ENCODE measurements around the gene TMEM145. TPM values are rescaled to one million over a fixed set of nuclear protein-coding genes. Genes with fewer than 3 reads are reported as not detected.
A peak's percentile ranks its signal among the peaks of the same experiment; 100 is the strongest.
"Not testable (repeated sequence)": the region's sequence is repeated elsewhere in the genome, so short reads cannot be mapped to it uniquely, and the experiment has no call there.

The TMEM145 gene
- under 1 TPM in 1 of 4 donors, not detected in 3; 0.69 TPM for total RNA-seq

DNA sequence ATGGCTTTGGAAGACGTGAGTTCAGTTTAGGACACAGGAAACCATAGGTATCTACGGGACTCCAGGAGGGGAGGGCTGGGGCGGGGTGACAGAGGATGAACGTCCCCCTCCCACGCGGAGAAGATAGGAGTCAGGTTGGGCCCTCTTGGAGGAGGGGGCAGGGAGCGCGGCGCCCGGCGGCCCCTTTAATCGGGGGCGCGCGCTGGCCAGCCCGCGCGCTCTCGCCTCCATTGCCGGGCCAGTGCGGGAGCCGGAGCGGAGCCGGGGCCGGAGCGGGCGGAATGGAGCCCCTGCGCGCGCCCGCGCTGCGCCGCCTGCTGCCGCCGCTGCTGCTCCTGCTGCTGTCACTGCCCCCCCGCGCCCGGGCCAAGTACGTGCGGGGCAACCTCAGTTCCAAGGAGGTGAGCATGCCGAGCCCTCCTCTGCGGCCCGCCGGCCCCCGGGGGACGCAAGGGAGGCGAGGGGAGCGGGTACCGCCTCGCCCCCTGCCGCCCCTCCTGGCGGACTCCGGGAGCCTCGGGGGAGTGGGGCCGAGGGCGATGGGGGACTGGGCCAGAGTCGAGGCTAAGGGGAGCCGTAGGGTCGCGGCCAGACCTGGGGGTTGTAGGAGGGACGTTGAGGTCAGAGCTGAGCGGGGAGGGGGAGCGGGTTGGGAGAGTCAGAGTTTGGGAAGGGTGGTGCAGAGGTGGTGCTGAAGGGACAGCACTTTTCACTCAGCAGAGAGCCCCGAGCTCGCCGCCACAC, at the start of gene TMEM145:
Gene TMEM145, plus strand, starts transcription at position 214 of the 744 bp plus-strand sequence. Its CDS starts 68 bp downstream, at position 282.
- Histone ChIP-seq H3K27ac (no peak within 1 kb of the TSS), H3K27me3 (peaks cover 0 to 5% of the 10 kb centered on the region in 2 donors), H3K36me3 (no peaks in the 10 kb centered on the region), H3K4me3 (peak within 1 kb of the TSS; percentile 22 to 30), H3K4me1 (peaks cover 0 to 10% of the 10 kb centered on the region in 2 donors), H3K9me3 (no peaks in the 10 kb centered on the region)
- intact Hi-C loops (cut with DNase I; ENCODE audit: low total_unique reads), result no loop called here
- no peak for DNase-seq
- TF ChIP-seq, protein P1, sequence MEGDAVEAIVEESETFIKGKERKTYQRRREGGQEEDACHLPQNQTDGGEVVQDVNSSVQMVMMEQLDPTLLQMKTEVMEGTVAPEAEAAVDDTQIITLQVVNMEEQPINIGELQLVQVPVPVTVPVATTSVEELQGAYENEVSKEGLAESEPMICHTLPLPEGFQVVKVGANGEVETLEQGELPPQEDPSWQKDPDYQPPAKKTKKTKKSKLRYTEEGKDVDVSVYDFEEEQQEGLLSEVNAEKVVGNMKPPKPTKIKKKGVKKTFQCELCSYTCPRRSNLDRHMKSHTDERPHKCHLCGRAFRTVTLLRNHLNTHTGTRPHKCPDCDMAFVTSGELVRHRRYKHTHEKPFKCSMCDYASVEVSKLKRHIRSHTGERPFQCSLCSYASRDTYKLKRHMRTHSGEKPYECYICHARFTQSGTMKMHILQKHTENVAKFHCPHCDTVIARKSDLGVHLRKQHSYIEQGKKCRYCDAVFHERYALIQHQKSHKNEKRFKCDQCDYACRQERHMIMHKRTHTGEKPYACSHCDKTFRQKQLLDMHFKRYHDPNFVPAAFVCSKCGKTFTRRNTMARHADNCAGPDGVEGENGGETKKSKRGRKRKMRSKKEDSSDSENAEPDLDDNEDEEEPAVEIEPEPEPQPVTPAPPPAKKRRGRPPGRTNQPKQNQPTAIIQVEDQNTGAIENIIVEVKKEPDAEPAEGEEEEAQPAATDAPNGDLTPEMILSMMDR (IDR thresholded peaks at IDR 0.05), result no peak
- no peak for TF ChIP-seq POLR2A (IDR thresholded peaks at IDR 0.05)

DNA sequence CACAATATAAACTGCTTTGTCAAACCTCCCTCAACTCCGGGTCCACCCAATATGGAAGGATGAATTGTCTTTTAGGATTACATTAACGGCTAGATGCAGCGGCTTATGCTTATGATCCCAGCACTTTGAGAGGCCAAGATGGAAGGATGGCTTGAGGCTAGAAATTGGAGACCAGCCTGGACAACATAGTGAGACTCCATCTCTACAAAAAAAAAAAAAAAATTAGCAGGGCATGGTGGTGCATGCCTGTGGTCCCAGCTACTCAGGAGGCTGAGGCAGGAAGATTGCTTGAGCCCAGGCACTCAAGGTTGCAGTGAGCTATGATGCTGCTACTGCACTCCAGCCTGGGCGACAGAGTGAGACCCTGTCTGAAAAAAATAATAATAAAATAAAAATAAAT, 47.0 kb upstream of the TMEM145 start:
- H3K36me3 ChIP-seq; H3K4me3 ChIP-seq; H3K9me3 ChIP-seq; intact Hi-C loops (cut with DNase I; ENCODE audit: low total_unique reads); H3K27ac ChIP-seq; DNase-seq; H3K27me3 ChIP-seq: not testable (repeated sequence)
- H3K4me1 ChIP-seq, result peaks cover 5 to 13% of the 10 kb centered on the region in 2 donors

DNA sequence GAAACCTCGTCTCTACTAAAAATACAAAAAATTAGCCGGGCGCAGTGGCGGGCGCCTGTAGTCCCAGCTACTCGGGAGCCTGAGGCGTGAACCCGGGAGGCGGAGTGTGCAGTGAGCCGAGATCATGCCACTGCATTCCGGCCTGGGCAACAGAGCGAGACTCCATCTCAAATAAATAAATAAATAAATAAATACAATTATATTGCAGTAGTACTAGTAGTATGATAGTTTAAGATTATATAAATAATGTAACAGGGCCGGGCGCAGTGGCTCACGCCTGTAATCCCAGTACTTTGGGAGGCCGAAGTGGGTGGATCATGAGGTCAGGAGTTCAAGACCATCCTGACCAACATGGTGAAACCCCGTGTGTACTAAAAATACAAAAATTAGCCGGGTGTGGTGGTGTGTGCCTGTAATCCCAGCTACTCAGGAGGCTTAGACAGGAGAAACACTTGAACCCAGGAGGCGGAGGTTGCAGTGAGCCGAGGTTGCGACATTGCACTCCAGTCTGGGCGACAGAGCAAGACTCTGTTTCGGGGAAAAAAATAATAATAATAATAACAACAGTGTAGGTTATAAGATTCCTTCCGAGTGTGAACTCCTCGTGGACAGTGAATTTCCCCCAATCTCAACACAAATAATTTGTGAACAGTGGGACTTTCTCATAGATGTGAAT, 46.0 kb upstream of the TMEM145 start:
- H3K9me3 ChIP-seq; intact Hi-C loops (cut with DNase I; ENCODE audit: low total_unique reads); DNase-seq; H3K4me3 ChIP-seq; H3K27me3 ChIP-seq; H3K36me3 ChIP-seq: not testable (repeated sequence)
- peak overlapping the region; percentile 99 for H3K27ac ChIP-seq
- H3K4me1 ChIP-seq, result peaks cover 5 to 16% of the 10 kb centered on the region in 2 donors

DNA sequence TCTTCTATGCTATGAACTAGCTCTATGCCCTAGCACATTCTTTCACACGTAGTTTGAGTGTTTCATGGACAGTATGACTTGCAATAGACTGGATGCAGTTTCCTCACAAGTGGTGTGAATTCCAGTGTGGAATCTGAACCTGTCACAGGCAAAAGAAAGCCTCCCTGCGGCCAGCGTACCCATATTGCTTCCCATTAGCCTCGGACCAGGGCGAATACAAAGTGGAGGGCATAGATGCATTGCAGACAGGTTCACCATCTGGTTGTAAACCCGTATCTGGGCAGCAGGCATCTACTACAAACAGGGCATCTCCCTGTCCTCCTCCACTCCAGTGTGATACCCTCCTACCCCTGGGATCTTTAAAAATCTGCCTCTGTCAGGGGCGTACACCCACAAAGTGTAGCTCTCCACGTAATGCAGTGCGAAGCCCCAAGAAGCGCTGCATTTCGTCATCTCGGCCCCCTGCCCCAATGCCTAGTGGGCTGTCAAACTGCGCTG, 45.4 kb upstream of the TMEM145 start:
- Histone ChIP-seq H3K4me3 (peak overlapping the region; percentile 60 to 70), H3K36me3 (no peaks in the 10 kb centered on the region), H3K4me1 (peaks cover 5 to 16% of the 10 kb centered on the region in 2 donors)

DNA sequence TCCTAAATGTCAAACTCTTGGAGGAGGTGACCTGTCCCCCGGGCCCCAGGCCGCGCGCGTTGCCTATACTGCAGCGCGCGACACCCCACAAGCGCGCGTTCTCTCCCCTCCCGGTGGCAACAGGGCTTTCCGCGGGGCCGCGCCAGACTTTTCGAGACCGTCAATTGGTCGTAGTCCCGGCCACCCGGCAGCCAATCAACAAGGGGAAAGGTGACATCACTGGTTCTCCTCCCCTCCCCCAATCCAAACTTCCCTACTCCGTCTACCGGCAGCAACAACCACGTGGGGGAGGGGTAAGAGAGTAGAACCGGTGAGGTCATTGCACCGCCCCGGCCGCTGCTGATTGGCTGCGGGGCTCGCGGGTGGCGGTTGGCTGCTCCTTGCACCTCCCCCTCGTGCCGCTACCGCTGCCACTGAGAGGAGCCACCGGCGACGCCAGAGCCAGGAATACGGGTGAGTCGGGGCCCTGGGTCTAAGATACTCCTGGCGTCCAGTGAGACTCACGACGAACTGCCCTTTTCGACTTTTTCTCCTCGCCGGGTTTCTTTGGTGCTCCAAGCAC, 44.9 kb upstream of the TMEM145 start:
- intact Hi-C loops (cut with DNase I; ENCODE audit: low total_unique reads), result no loop called here

More for the DNA sequence above, 45.4 kb upstream of the TMEM145 start:
- H3K9me3 ChIP-seq, result no peaks in the 10 kb centered on the region
- peak in 1 of 2 donors; percentile 27 for DNase-seq
- TF ChIP-seq, protein P1 (IDR thresholded peaks at IDR 0.05), result no peak
- TF ChIP-seq POLR2A (IDR thresholded peaks at IDR 0.05), result no peak
- peak overlapping the region; percentile 99 for H3K27ac ChIP-seq
- intact Hi-C loops (cut with DNase I; ENCODE audit: low total_unique reads), result no loop called here
- H3K27me3 ChIP-seq, result no peaks in the 10 kb centered on the region

More for the DNA sequence above, 44.9 kb upstream of the TMEM145 start:
- Histone ChIP-seq H3K4me1 (peaks cover 5 to 16% of the 10 kb centered on the region in 2 donors), H3K9me3 (no peaks in the 10 kb centered on the region), H3K36me3 (no peaks in the 10 kb centered on the region), H3K4me3 (peak overlapping the region; percentile 60 to 70), H3K27ac (peak overlapping the region; percentile 99), H3K27me3 (no peaks in the 10 kb centered on the region)
- peak; percentile 99 to 100 for DNase-seq
- TF ChIP-seq POLR2A (IDR thresholded peaks at IDR 0.05), result peak; percentile 96
- TF ChIP-seq, protein P1 (IDR thresholded peaks at IDR 0.05), result peak in 2 of 4 experiments; percentile 22 to 44

Data from uterus (tissue), 4 donors.